ENCODE data around the gene KHDC1L. TPM values are rescaled to one million over a fixed set of nuclear protein-coding genes. Genes with fewer than 3 reads are reported as not detected.

The KHDC1L gene
- total and polyA plus RNA-seq, 4 donors: not detected

DNA sequence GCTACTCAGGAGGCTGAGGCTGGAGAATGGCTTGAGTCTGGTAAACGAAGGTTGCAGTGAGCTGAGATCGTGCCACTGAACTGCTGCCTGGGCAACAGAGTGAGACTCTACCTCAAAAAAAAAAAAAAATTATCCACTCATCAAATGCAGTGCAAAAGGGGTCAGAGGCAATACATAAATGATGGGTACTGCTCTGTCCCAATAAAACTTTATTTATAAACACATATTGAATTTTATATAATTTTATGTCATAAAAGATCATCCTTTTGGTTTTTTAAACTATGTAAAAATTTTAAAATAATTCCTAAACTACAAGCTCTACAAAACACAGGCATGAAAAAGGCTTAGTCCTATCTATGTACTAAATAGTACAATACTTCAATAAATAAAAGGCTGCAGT lies 27.4 kb upstream of the KHDC1L start:
- H3K9me3 ChIP-seq (ENCODE audit: control insufficient read depth in 4 of 4, low read length in 3 of 4): no peaks in the 10 kb centered on the region
- no peak for DNase-seq (ENCODE audit: low spot score)
- H3K27ac ChIP-seq (ENCODE audit: low read depth in 1 of 2, low read length in 2 of 2): no peak overlapping the region
- no peak for TF ChIP-seq GABPA (IDR thresholded peaks at IDR 0.05 in 1 of 2, conservative IDR thresholded peaks at IDR 0.05 in 1 of 2)
- no peak for TF ChIP-seq HNF4A (conservative IDR thresholded peaks at IDR 0.05)
- TF ChIP-seq, protein P1, sequence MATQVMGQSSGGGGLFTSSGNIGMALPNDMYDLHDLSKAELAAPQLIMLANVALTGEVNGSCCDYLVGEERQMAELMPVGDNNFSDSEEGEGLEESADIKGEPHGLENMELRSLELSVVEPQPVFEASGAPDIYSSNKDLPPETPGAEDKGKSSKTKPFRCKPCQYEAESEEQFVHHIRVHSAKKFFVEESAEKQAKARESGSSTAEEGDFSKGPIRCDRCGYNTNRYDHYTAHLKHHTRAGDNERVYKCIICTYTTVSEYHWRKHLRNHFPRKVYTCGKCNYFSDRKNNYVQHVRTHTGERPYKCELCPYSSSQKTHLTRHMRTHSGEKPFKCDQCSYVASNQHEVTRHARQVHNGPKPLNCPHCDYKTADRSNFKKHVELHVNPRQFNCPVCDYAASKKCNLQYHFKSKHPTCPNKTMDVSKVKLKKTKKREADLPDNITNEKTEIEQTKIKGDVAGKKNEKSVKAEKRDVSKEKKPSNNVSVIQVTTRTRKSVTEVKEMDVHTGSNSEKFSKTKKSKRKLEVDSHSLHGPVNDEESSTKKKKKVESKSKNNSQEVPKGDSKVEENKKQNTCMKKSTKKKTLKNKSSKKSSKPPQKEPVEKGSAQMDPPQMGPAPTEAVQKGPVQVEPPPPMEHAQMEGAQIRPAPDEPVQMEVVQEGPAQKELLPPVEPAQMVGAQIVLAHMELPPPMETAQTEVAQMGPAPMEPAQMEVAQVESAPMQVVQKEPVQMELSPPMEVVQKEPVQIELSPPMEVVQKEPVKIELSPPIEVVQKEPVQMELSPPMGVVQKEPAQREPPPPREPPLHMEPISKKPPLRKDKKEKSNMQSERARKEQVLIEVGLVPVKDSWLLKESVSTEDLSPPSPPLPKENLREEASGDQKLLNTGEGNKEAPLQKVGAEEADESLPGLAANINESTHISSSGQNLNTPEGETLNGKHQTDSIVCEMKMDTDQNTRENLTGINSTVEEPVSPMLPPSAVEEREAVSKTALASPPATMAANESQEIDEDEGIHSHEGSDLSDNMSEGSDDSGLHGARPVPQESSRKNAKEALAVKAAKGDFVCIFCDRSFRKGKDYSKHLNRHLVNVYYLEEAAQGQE (IDR thresholded peaks at IDR 0.05): no peak
- TF ChIP-seq, protein P2, sequence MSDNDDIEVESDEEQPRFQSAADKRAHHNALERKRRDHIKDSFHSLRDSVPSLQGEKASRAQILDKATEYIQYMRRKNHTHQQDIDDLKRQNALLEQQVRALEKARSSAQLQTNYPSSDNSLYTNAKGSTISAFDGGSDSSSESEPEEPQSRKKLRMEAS (IDR thresholded peaks at IDR 0.05): no peak
- no peak for TF ChIP-seq NR2F2 (IDR thresholded peaks at IDR 0.05)
- TF ChIP-seq EGR1 (IDR thresholded peaks at IDR 0.05; ENCODE audit: low read depth in 2 of 2): no peak
- no peak for TF ChIP-seq FOXA1 (IDR thresholded peaks at IDR 0.05)
- TF ChIP-seq RAD21 (IDR thresholded peaks at IDR 0.05): no peak
- TF ChIP-seq HNF4G (IDR thresholded peaks at IDR 0.05): no peak
- no peak for TF ChIP-seq TAF1 (conservative IDR thresholded peaks at IDR 0.05)
- no peak for TF ChIP-seq RXRA (IDR thresholded peaks at IDR 0.05)
- TF ChIP-seq JUND (IDR thresholded peaks at IDR 0.05): no peak
- no peak for TF ChIP-seq YY1 (IDR thresholded peaks at IDR 0.05)
- TF ChIP-seq SP1 (IDR thresholded peaks at IDR 0.05): no peak
- TF ChIP-seq, protein P3, sequence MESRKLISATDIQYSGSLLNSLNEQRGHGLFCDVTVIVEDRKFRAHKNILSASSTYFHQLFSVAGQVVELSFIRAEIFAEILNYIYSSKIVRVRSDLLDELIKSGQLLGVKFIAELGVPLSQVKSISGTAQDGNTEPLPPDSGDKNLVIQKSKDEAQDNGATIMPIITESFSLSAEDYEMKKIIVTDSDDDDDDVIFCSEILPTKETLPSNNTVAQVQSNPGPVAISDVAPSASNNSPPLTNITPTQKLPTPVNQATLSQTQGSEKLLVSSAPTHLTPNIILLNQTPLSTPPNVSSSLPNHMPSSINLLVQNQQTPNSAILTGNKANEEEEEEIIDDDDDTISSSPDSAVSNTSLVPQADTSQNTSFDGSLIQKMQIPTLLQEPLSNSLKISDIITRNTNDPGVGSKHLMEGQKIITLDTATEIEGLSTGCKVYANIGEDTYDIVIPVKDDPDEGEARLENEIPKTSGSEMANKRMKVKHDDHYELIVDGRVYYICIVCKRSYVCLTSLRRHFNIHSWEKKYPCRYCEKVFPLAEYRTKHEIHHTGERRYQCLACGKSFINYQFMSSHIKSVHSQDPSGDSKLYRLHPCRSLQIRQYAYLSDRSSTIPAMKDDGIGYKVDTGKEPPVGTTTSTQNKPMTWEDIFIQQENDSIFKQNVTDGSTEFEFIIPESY (IDR thresholded peaks at IDR 0.05): no peak
- TF ChIP-seq FOXA2 (IDR thresholded peaks at IDR 0.05): no peak
- H3K36me3 ChIP-seq (ENCODE audit: control insufficient read depth in 4 of 4, insufficient read depth in 3 of 4, low read depth in 1 of 4, low read length in 3 of 4): no peaks in the 10 kb centered on the region
- WGBS: 95% methylated on average over 2 of the region's 2 CpGs
- peaks cover 0 to 4% (median 0%) of the 10 kb centered on the region in 4 donors for H3K27me3 ChIP-seq (ENCODE audit: control insufficient read depth in 4 of 4, insufficient read depth in 4 of 4, low read length in 3 of 4)
- H3K4me1 ChIP-seq (ENCODE audit: control insufficient read depth in 4 of 4, insufficient read depth in 4 of 4, low read length in 3 of 4): no peaks in the 10 kb centered on the region
- no peak overlapping the region for H3K9ac ChIP-seq (ENCODE audit: low read depth in 1 of 2, low read length in 2 of 2)
- H3K4me3 ChIP-seq (ENCODE audit: low read depth in 1 of 3, low read length in 3 of 3): no peak overlapping the region

DNA sequence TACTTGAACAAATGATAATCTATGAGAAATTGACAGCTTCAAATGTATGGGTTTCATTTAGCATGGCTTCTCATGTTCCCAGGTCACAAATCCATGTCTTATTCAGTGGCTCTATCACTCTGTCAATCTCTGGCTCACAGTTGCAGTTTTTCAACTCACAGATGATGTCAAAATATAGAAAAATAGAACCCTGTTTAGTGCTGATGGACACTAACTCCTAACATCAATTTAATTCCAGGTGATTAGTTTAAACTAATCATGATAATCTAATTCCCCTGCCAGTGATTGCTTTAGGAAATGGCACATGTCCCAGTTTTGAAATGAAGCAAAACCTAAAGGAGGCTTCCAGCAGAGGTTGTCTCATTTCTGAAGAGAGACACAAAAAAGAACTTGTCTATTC lies 24.7 kb upstream of the KHDC1L start:
- Histone ChIP-seq H3K4me3 (ENCODE audit: low read depth in 1 of 3, low read length in 3 of 3) (no peak overlapping the region), H3K27me3 (ENCODE audit: control insufficient read depth in 4 of 4, insufficient read depth in 4 of 4, low read length in 3 of 4) (peaks cover 0 to 4% (median 0%) of the 10 kb centered on the region in 4 donors), H3K9me3 (ENCODE audit: control insufficient read depth in 4 of 4, low read length in 3 of 4) (no peaks in the 10 kb centered on the region), H3K9ac (ENCODE audit: low read depth in 1 of 2, low read length in 2 of 2) (no peak overlapping the region), H3K36me3 (ENCODE audit: control insufficient read depth in 4 of 4, insufficient read depth in 3 of 4, low read depth in 1 of 4, low read length in 3 of 4) (no peaks in the 10 kb centered on the region), H3K4me1 (ENCODE audit: control insufficient read depth in 4 of 4, insufficient read depth in 4 of 4, low read length in 3 of 4) (no peaks in the 10 kb centered on the region), H3K27ac (ENCODE audit: low read depth in 1 of 2, low read length in 2 of 2) (no peak overlapping the region)
- no peak for DNase-seq (ENCODE audit: low spot score)
- TF ChIP-seq, protein P4, sequence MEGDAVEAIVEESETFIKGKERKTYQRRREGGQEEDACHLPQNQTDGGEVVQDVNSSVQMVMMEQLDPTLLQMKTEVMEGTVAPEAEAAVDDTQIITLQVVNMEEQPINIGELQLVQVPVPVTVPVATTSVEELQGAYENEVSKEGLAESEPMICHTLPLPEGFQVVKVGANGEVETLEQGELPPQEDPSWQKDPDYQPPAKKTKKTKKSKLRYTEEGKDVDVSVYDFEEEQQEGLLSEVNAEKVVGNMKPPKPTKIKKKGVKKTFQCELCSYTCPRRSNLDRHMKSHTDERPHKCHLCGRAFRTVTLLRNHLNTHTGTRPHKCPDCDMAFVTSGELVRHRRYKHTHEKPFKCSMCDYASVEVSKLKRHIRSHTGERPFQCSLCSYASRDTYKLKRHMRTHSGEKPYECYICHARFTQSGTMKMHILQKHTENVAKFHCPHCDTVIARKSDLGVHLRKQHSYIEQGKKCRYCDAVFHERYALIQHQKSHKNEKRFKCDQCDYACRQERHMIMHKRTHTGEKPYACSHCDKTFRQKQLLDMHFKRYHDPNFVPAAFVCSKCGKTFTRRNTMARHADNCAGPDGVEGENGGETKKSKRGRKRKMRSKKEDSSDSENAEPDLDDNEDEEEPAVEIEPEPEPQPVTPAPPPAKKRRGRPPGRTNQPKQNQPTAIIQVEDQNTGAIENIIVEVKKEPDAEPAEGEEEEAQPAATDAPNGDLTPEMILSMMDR (IDR thresholded peaks at IDR 0.05; ENCODE audit: low read depth, low read length, missing input control): no peak
- TF ChIP-seq RXRA (IDR thresholded peaks at IDR 0.05) (no peak), TAF1 (conservative IDR thresholded peaks at IDR 0.05) (no peak)
- TF ChIP-seq, protein P3 (IDR thresholded peaks at IDR 0.05): no peak
- TF ChIP-seq, protein P1 (IDR thresholded peaks at IDR 0.05): no peak

Data from liver (tissue), 9 donors.